ENCODE results near the gene ZNF862.

The ZNF862 gene

GRCh38 chr7:149875396-149875795 lies 37.2 kb downstream of the ZNF862 start:
- in situ Hi-C loops (cut with HindIII; ENCODE audit: low sequenced_read_pairs) = no loop called here
- no peak for DNase-seq (ENCODE audit: low read depth, low spot score)
- no peak for TF ChIP-seq CTCF (IDR thresholded peaks at IDR 0.05; ENCODE audit: low read depth, low read length)
- no peak overlapping the region for H3K4me3 ChIP-seq (ENCODE audit: low read depth, low read length)

DNA sequence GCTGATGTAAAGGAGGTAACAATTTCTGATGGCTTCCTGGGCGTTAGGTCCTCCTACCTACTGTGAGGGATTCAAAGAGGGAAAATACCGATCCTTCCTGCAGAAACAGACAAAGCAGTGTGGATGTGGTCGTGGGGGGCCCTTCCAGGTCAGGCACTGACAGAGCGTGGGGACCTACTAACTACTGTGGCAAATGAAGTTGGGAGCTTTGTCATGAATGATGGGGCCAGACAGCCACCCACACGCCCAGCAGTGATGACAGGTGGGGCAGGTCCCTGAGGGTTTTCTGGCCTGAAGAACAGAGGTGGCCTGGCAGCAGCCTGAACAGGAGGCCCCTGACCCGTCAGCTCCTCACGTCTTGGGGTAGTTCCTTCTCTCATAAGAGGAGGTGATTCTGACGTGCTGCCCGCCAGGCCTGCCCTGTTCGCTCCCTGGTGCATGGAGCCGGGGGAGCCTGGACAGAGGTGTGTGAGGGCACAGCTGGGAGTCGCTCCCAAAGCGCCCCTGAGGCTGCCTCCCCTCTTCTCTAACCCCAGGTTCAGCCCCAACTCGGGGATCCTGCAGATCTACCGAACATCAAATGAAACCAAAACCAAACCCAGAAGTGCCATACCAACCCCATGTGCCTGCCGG lies 39.8 kb downstream of the ZNF862 start:
- H3K4me3 ChIP-seq (ENCODE audit: low read depth, low read length) = no peak overlapping the region
- no peak for TF ChIP-seq CTCF (IDR thresholded peaks at IDR 0.05; ENCODE audit: low read depth, low read length)
- DNase-seq (ENCODE audit: low read depth, low spot score) = no peak
- in situ Hi-C loops (cut with HindIII; ENCODE audit: low sequenced_read_pairs) = no loop called here

- TF ChIP-seq CTCF (IDR thresholded peaks at IDR 0.05; ENCODE audit: low read depth, low read length) = no peak
- no peak overlapping the region for H3K4me3 ChIP-seq (ENCODE audit: low read depth, low read length)
- in situ Hi-C loops (cut with HindIII; ENCODE audit: low sequenced_read_pairs) = no loop called here
- no peak for DNase-seq (ENCODE audit: low read depth, low spot score)
Observed at GRCh38 chr7:149878523-149878921, 40.3 kb downstream of the ZNF862 start.

- no peak for TF ChIP-seq CTCF (IDR thresholded peaks at IDR 0.05; ENCODE audit: low read depth, low read length)
- no peak for DNase-seq (ENCODE audit: low read depth, low spot score)
Observed at GRCh38 chr7:149879271-149879743, 41.1 kb downstream of the ZNF862 start.

DNA sequence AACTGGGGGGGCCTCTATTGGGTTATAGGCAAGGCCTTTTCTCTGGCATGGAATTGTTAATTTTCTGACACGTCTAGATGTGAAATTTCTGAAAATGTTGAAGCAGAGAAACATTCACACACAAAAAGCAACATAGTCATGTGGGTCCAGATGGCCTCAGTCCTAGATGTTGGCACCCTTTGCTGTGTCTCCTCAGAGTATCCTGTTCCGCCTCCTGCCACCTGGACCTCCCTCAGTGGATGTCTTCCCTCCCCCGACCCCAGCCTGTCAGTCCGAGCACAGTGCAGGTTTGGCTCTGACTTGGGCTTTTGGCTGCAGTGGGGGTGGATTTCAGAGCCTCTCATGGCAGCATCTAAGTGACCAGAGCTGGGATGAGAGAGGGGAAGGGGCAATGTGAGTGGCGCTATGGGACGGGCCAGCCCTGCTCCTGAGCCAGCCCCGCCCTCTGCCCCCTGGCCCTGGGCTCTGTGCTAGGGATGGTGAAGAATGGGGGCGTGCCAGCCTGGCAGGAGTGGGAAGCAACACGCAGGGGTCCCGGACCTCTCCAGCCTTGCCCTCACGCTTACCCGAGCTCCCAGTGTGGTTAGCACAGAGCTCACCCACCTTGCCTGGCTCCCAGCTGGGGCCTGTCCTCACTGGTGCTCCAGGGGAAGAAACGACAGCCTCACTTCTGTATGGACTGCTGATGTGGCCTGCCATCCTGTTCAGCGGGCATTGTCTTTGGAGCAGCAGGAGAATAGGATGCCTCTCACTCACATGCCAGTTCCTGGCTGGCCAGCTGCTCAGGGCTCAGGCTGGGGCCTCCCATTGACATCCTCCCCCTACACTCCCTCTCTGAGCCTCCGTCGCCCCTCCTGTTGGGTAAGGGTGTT lies 41.8 kb downstream of the ZNF862 start:
- no peak for TF ChIP-seq CTCF (IDR thresholded peaks at IDR 0.05; ENCODE audit: low read depth, low read length)
- no peak for DNase-seq (ENCODE audit: low read depth, low spot score)
- in situ Hi-C loops (cut with HindIII; ENCODE audit: low sequenced_read_pairs) = no loop called here
- no peak overlapping the region for H3K4me3 ChIP-seq (ENCODE audit: low read depth, low read length)

More at GRCh38 chr7:149879271-149879743, 41.1 kb downstream of the ZNF862 start:
- H3K4me3 ChIP-seq (ENCODE audit: low read depth, low read length) = no peak overlapping the region
- in situ Hi-C loops (cut with HindIII; ENCODE audit: low sequenced_read_pairs) = no loop called here

DNA sequence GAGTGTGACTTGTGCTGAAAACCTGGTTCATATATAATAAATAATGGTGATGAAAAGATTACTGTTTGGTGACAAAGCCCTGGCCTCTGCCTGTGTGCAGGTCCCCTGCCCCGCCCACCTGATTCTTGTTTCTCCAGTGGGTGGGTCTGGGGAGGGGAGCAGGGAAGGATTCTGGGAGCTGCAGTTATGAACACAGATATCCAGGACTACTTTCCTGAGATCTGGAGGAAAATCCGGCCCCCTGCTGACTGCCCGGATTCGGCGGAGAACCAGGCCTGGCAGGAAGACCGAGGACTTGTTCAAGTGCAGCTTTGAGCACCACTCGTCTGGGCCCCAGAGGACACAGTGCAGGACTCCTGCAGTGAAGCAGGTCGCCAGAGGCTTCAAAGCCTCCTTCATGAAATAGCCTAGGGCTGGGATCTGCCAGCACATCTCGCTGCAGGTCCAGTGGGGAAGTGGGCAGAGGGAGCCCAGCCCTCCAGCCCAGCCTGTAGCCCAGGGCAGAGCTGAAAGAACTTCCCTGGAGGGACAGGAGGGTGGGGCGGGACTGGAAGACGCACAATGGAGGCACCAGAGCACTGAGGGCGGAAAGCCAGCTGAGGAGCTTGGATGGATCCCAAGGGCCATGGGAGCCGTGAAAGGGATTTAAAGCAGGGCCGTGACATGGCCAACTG lies 42.6 kb downstream of the ZNF862 start:
- TF ChIP-seq CTCF (IDR thresholded peaks at IDR 0.05; ENCODE audit: low read depth, low read length) = no peak
- in situ Hi-C loops (cut with HindIII; ENCODE audit: low sequenced_read_pairs) = no loop called here
- DNase-seq (ENCODE audit: low read depth, low spot score) = no peak
- no peak overlapping the region for H3K4me3 ChIP-seq (ENCODE audit: low read depth, low read length)

Measured in astrocyte of the spinal cord (primary cell).